ENCODE results near the gene MRTFA. TPM values are rescaled to one million over a fixed set of nuclear protein-coding genes. Genes with fewer than 3 reads are reported as not detected.

The MRTFA gene
- total RNA-seq, 1 donor from 2014 or later, result 32.6 TPM

GRCh38 chr22:40423882-40424640, 212.5 kb downstream of the MRTFA start:
- DNase-seq, result no peak

GRCh38 chr22:40423310-40423688, 213.2 kb downstream of the MRTFA start:
- no peak for DNase-seq

- DNase-seq, result no peak
Measured at GRCh38 chr22:40422558-40423309, 213.8 kb downstream of the MRTFA start.

GRCh38 chr22:40421941-40422340, 214.6 kb downstream of the MRTFA start:
- DNase-seq, result no peak

GRCh38 chr22:40421082-40421350, 215.5 kb downstream of the MRTFA start:
- DNase-seq, result no peak

- no peak for DNase-seq
Measured at GRCh38 chr22:40420341-40421081, 216.0 kb downstream of the MRTFA start.

- no peak for DNase-seq
Measured at GRCh38 chr22:40419718-40420117, 216.8 kb downstream of the MRTFA start.

- peak; percentile 43 for DNase-seq
Measured at GRCh38 chr22:40418366-40419201, 217.9 kb downstream of the MRTFA start.

- DNase-seq, result no peak
Measured at GRCh38 chr22:40417881-40418280, 218.6 kb downstream of the MRTFA start.

GRCh38 chr22:40417041-40417440, 219.5 kb downstream of the MRTFA start:
- DNase-seq, result no peak

GRCh38 chr22:40416636-40417035, 219.9 kb downstream of the MRTFA start:
- DNase-seq, result no peak

- DNase-seq, result no peak
Measured at GRCh38 chr22:40416267-40416570, 220.3 kb downstream of the MRTFA start.

GRCh38 chr22:40415531-40416266, 220.8 kb downstream of the MRTFA start:
- no peak for DNase-seq

- no peak for DNase-seq
Measured at GRCh38 chr22:40414838-40415505, 221.5 kb downstream of the MRTFA start.

GRCh38 chr22:40414311-40414710, 222.2 kb downstream of the MRTFA start:
- no peak for DNase-seq

GRCh38 chr22:40413873-40414272, 222.6 kb downstream of the MRTFA start:
- DNase-seq, result no peak

GRCh38 chr22:40412441-40412840, 224.1 kb downstream of the MRTFA start:
- no peak for DNase-seq

- no peak for DNase-seq
Measured at GRCh38 chr22:40411506-40411861, 225.0 kb downstream of the MRTFA start.

- no peak for DNase-seq
Measured at GRCh38 chr22:40410731-40411505, 225.6 kb downstream of the MRTFA start.

- DNase-seq, result no peak
Measured at GRCh38 chr22:40410272-40410671, 226.2 kb downstream of the MRTFA start.

All from skin of body (tissue), 2 donors.